Stimulated activated CD4-positive, alpha-beta T cell treated with anti-CD3 and anti-CD28 coated beads, Interleukin-2, amount 100 ng/mL, for 48 hours (primary cell): Measurements from ENCODE around the gene DAO.
"Not testable (repeated sequence)": the region's sequence is repeated elsewhere in the genome, so short reads cannot be mapped to it uniquely, and the experiment has no call there.

ENCODE experiments used
- DNase-seq, 2 donors: peaks; one replicate each; pipeline ENCODE4 v3.0.0-alpha.2; 2020

Gene DAO

DNA sequence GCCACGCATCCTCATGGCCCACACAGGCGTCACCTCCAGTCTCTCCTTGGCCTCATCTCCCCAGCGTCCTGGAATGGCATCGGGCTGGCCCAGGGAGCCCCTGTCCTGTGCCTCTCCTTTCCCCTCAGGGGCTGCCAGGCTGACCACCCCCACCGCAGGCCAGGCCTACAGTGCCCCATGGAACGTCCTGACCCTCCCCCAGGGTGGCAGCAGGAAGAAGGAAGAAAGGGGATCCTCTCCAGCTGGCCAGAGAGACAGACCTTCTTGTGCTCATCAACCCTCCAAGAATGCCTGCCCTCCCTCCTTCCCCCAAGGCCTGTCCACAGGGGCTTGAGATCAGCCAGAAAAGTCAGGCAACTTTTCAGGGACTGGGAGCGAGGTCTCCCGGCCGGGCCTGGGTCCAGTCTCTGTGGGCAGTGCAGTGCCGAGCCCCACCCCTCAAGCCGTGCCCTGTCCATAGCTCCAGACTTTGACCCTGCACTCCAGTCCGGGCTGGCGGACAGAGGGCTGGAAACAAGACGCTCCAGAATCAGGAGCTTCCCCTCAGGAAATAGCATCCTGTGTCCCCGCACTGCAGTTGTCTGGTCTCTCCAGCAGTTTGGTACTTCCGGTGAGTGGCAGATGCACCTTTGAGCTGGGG is at the start of gene DAO:
Gene DAO (plus strand): TSS at position 478 of the 640 bp plus-strand sequence. CDS start 4,915 bp downstream, outside the sequence.
- no peak for DNase-seq

DNA sequence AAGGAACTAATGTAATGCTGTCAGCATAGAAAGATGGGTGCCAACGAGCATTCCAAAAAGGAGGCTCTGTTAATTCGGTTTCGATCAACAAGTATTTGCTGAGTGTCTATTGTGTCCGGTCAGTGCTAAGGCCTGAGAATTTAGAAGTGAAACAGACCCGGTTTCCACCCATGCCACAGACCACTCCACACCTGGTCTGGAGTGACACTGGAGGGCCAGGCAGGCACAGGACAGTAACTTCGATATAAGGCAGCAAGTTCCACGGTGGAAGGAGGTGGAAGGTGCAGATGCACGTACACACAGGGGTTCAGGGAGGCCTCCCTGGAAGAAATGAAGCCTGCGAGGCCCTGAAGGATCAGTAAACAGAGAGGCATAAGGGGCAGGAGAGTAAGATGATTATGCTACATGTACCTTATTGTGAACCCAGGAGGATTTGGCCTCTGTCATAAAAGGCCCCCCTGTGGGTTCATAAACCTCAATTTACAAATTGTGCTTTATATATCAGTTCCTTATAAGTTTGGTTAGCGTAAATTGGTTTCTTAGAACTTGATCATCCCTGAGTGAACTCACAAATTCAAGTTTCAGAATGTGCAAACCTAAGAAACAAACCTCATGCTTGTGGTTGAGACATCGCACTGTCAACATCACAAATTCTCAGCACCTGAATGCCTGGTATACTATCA is 48.4 kb upstream of the DAO start:
- no peak for DNase-seq

DNA sequence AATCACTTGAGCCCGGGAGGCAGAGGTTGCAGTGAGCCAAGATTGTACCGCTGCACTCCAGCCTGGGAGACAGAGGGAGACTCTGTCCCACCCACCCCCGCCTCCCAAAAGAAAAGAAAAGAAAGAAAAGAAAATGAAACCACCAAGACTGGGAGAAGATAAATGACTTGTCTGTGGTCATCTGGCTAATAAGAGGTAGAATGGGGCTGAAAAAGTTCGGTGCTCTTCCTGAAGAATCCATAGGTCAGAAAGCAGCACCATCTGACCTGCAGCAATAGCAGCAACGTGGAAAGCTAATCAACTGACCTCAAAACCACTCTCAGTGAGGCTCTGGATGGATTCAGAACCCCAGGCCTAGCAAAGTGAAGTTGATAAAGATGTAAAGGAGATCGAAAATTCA is 47.7 kb upstream of the DAO start:
- DNase-seq: no peak

DNA sequence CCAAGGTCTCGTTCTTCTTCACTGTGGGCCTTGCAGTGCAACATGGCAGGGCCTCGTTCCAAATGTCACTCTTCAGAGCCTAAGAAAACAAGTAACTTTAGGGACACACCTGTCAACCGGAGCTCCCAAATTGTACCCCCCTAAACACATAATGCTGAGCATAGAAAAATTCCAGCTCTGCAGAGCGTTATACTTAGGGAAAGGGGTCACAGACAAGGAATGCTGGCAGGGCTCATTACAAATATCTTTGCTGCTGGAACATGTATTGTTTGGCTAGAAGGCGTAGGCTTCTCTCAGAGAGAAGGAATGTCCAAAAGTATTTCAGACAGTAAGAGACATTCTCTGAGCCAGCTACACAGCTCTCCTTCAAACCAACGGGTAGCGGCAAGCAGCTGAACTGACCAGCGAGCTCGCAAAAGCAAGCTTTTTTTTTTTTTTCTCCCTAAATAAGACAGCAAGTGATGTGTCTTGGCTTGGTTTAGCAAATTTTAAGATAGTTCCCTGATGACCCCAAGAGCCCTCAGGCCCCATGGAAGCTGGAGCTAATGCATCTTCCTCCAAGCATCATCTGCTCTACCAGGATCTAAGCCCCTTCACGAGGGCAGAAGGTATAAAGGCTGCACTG is 47.0 kb upstream of the DAO start:
- DNase-seq: no peak

DNA sequence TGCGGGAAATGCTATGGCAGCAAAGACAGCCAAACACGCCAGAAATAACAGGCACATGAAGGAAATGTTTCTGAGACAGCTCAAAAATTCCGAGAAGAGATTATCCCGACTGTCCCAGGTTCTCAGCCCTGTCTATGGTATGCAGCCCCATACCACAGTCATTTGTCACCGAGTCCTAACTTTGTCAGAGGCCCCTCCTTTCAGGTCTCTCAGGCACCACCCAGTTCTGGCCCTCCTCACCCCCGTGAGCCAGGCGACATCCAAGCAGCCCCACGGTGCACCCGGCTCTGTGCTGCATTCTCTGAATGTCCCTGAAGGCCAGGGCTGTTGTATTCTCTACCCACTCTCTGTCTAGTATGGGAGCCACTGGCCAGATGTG is 46.5 kb upstream of the DAO start:
- no peak for DNase-seq

DNA sequence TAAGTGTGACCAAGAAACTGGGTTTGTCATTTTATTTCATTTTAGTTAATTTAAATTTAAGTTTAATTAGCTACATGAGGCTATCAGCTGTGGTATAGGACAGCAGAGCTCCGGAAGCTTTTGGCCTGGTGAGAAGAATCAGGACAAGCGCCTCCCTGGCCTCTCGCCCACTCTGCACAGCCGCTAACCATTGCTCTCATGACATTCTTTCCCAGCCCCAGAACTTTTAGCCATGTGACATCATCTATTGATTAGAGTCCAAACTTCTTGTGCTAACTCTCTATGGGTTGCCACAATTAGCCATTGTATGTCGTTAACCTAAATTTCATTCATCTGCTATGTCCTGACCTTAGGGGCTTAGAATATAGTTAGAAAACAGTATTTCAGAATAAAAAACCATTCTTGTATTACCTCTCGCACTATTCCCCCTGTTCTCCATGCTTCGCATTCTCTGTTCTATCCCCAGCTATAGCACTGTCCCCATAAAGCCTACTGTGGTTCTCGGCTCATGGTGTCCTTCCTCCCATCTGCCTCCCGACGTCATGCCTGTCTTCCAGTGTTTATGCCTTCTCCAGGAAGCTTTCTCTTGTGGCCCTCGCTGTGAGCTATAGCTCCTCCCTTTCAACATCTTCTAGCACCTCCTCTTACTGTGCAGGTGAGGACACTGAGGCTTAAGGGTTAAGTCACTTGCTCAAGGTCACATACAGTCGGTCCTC is 46.0 kb upstream of the DAO start:
- DNase-seq: no peak

DNA sequence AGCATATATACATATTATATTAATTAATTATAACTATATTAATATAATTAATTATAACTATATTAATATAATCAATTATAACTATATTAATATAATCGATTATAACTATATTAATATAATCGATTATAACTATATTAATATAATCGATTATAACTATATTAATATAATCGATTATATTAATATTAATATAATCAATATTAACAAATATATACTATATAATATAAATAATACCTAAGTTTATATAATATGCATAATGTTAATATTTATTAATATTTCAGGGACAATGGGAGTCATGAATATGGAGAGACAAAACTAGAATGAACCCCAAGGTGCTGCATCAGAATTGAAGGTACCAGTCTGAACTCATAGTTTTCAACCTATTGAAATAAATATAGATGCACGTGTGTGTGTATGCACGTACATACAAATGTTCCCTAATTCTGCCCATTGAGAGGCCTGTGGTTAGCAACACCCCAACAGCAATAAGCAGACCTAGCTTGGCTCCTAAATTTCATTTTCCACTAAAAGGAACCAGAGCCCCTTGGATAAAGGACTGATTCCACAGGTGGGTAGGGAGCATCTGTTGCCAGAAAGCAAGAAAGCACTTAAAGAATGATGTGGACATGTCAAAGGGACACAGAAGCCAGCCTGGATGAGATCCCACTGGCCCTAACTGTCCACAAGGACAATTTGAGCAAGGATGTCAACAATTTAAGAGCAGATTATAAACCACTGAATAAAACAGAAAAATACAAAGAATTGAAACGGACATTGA is 43.8 kb upstream of the DAO start:
- no peak for DNase-seq

DNA sequence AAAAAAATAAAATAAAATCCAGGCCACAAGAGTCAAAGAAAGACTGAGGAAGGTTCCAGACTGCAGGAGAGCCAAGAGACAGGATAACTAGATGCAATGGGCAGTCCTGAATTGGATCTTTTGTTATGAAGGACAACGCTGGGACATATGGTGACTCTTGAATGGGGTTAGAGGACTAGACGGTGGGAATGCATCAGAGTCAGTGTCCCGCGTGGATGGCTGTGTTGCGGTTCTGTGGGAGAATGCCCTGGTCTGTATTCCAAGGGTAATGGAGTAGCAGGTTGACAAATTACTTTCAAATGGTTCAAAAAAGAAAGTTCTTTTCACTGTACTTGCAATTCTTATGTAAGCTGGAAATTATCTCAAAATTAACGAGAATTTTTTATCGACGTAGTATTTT is 42.7 kb upstream of the DAO start:
- DNase-seq: no peak

DNA sequence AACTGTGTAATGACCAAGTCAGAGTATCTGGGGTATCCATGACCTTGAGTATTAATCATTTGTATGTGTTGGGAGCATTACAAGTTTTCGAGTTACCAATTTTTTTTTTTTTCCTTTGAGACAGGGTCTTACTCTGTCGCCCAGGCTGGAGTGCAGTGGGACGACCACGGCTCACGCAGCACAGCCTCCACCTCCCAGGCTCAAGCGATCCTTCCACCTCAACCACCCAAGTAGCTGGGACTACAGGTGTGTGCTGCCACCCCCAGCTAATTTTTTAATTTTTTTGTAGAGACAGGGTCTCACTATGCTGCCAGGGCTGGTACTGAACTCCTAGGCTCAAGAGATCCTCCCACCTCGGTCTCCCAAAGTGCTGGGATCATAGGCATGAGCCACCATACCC is 42.2 kb upstream of the DAO start:
- DNase-seq: no peak

DNA sequence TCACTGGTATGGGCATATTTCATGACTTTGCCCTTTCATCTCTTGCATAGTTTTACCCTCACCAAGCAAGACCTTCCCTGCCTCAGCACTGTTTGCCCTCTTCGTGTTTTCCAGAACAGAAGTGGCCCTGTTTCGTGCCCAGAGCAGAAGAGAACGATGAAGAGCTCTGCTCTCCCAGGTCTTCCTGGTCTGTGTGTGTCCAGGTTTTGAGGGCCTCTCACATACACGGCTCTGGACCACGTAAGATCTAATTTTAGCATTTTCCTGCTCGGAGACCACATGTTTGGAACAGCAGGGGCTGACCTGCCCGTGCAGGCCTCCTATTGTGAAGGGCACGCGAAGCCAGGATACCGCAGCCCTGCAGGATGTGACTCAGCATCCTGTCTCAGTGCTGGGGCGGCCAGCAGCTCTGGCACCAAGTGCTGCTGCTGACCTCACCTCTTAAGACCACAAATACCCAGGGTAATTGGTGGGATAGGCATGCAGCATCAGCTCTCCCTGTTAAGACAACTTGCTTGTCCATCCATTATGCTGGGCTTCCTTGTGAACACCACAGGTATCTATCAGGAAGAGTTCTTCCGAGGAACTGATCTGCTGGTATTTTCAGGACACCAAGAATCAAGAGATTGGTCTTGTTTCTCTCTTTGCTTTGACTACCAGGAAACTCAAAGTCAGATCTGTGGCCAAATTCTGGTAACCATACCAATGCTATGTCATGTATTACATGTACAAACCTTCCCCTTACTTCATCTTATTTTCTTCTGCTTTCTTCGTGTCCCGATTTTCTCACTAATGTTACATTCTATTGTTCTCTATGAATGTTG is 41.5 kb upstream of the DAO start:
- peak; percentile 60 to 62 for DNase-seq

DNA sequence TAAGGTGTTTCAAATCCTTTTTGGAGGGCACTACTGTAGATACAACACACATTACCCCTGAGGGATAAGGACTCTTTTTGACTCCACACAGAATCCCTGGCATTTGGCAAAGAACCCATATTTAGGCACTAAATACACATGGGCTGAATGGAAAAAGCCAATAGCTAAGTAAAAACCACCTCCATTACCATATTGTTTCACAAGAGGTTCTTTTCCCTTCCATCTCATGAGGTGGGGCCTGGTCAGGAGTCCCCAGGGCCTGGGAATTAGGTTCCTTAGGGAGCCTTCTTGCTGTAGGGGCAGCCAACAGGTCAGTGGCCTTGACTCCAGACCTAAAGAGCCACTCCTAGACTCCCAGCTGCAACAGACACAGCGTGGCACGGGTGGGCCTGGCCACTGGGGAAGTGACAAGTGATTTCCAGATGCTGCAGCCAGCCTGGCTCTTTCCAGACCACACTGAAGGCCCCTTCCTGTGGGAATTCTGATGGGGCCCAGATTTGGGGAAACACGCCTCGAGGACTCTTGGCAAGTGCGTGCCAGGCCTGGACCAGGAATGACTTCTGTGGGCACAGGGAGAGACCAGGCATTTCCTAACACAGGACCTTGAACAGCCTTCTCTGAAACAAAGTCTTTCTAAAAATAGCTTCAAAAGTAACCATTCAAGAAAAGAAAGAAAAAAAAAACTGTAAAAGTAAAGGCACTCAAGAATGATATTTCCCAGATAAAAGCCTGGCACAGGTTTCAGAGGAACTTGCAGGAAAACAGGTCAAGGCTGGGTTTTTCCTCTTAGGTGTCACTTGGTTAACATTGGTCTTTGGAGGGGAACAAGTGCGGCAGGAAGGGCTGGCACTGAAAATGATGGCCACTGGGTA is 40.6 kb upstream of the DAO start:
- DNase-seq: no peak

DNA sequence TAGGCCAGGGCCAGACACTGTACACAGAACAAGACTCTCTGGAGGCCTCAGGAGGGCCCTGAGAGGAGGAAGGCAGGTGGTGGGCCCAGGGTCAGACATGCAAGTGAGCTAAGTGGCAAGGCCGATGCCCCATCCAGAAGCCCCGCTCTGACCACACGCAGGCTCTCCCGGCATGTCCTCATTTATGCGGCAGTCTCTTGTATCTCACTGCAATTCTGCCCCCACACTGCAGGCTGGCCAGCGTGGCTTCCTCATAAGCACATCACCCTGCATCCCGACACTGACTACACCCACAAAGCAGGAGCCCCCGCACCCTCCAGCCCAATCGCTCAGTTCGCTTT is 40.0 kb upstream of the DAO start:
- DNase-seq: no peak

DNA sequence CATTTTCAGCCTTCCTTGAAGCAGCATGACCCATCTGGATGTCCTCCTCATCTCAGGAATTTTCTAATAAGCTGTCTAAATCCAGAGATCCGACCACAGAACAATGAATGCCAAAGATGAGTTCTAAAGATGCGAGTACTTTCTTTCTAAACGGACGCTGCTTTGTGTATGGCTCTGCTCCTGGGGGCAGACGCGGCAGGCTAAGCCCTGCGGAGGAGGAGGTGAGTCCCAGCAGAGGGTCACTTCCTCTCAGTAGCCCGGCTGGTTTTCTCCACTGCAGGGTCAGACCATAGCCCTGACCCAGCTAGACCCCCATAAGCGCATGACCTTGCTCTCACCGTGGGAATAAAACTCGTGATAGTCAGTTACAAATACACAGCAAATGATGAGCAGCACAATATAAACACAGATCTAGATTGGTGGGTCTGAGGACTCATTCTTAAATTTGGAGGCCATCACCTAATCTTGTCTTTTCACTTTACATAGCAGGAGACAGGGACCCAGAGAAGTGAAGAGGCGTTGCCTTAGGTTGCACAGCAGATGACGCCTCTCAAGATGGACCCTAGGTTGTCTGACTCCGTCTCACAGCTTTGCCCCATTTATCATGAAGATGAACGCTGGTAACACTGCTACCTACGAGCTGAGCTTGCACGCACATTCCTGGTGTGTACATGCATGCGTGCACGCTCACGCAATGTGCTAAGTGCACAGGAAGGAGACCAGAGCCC is 39.1 kb upstream of the DAO start:
- no peak for DNase-seq

DNA sequence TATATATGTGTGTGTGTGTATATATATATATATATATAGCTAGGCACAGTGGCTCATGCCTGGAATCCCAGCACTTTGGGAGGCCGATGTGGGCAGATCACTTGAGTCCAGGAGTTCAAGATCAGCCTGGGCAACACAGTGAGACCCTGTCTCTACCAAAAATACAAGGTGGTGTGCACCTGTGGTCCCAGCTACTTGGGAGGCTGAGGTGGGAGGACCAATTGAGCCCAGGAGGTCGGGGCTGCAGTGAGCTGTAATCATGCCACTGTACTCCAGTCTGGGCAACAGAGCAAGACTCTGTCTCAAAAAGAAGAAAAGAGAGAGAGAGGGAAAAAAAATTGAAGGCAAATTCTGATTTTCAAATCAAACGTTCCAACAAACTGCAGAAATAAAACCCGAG is 38.1 kb upstream of the DAO start:
- DNase-seq: not testable (repeated sequence)

DNA sequence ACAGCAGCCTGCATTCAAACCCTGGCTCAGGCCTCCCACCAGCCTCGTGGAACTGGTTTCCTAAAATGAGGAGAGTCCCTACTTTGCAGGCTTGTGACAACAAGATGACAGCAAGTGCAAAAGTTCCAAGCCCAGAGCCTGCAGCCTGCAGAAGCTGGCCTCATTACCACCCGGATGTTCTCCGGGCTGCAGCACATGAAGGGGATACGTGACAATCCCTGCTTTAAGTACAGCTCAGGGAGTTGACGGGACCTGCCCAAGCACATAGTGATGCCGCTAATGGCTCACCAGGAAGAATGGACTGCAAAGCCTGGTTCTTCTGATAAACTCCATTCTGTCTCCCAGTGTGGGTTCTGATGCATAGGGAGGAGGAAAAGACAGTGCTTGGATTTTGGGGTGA is 37.5 kb upstream of the DAO start:
- no peak for DNase-seq

DNA sequence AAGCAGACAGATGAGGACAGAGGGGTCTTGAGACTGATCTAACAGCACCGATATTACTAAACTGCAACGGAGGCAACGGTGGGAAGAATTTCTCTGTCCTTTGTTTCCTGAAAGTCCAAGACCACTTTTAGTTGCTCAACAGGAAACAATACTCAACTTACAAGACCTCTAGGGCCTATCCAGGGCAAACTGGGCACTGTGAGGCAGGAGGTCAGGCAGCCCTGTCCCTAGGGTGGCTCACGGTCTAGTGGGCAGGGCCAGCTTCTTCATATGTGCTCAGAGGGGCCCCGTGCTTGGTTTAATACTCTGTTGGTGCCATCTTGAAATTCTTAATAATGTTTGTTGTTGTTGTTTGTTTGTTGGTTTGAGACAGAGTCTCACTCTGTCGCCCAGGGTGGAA is 36.7 kb upstream of the DAO start:
- DNase-seq: no peak

DNA sequence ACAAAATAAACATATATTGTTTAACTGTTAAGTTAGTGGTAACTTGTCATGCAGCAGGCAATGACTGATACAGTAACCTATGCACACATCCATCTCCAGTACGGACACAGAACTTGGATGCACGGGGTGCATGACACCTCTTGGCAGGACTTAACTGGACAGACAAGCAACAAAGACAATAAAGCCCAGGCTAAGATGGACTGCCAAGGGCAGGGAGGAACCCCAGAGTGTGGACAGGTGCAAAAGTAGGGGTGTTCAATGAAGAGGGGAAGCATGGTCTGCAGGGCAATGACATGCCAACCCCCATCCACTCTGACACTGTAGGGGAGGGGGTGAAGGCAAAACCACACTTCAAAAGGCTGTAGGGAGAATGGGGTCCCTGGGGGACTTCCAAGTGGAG is 34.2 kb upstream of the DAO start:
- no peak for DNase-seq

DNA sequence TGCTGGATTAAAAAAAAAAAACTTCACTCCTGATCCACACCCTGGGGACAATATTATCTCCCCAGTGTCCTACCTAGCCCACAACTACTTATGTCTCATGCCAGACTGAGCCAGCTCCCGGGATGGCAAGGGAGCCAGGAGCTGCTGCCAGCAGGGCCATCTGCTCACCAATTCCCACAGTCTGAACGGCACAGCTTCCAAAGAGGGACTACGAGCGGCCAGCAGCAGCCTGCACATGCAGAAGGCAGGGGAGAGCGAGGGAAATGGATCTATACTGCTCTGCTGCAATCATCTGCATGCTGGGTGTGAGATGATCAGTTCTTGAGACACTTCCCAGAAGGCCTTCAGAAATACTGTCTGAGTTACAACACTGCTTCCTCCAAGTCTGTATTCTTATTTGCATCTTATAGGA is 33.6 kb upstream of the DAO start:
- no peak for DNase-seq

DNA sequence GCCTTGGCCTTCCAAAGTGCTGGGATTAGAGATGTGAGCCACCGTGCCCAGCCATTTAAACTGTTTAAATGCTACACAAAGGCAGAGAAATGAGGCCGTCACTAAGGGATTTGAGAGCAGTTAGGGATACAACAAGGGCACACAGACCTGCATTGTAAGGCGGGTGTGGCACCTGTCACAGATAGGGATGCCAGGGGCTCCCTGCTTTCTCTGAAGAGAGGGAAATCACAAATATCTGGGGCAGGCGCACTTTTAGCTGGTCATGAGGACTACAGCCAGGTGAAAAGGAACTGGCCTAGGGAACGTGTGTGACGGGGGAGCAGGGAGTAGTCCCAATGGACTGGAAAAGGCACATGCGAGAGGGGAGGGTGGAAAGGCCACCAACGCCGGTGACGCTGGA is 32.2 kb upstream of the DAO start:
- no peak for DNase-seq

DNA sequence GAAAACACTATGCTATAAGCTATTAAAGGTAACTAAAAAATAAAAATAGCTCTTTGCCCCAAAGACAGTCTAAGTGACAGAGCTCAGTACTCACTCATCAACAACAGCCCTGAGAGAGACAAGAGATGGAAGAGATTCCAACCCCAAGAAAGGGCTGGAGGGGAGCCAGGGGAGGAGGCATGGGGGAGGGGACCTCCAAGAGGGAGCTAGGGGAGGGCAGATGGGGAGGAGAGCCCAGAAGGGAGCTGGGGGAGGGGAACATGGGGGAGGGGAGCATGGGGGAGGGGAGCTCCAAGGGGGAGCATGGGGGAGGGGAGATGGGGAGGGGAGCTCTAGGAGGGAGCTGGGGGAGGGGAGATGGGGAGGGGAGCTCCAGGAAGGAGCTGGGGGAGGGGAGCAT is 30.2 kb upstream of the DAO start:
- DNase-seq: no peak
